ENCODE measurements around the gene DTYMK. TPM values are rescaled to one million over a fixed set of nuclear protein-coding genes. Genes with fewer than 3 reads are reported as not detected.

The DTYMK gene
- total and polyA plus RNA-seq, 10 of the 15 experiments (the other 5 are each of a cell fraction or from before 2014, with no cell fraction given): 7.0 to 220 (median 59.3) TPM

GRCh38 chr2:241680827-241681599 is 5.6 kb downstream of the DTYMK start:
- H3K4me1 ChIP-seq (ENCODE audit: control insufficient read depth, insufficient read depth, low read length): no peaks in the 10 kb centered on the region
- H3K4me2 ChIP-seq (ENCODE audit: control insufficient read depth, insufficient read depth): no peak overlapping the region
- ChIA-PET POLR2A (no interaction called here), SMC1A (ENCODE audit: uncharacterized antibody, unreplicated experiment) (interaction anchor here (1.1 kb wide), 1 partner anchor 22 kb away, joined by 3 read pairs; no protein-coding TSS in a partner anchor), RAD21 (ENCODE audit: unreplicated experiment) (no interaction called here), CTCF (no interaction called here)
- no TSS peak for BruUV-seq (replicated peaks)
- H3K36me3 ChIP-seq (ENCODE audit: control insufficient read depth in 2 of 2, insufficient read depth in 2 of 2, low read length in 1 of 2): peaks cover 15% of the 10 kb centered on the region in 2 experiments; a peak in 3 of 4 replicates
- H3K27me3 ChIP-seq (replicated peaks in 1 of 2; ENCODE audit: control insufficient read depth in 2 of 2, insufficient read depth in 2 of 2, low read length in 1 of 2): no peaks in the 10 kb centered on the region
- intact Hi-C loops (cut with micrococcal nuclease; ENCODE audit: unreplicated experiment): no loop called here
- ATAC-seq (no peak), FAIRE-seq (no peak), DNase-seq (ENCODE audit: low read depth, low spot score) (no peak)
- no peak overlapping the region for H3K4me3 ChIP-seq
- H3K79me2 ChIP-seq (ENCODE audit: control insufficient read depth, insufficient read depth, low read length): peaks cover 9% of the 10 kb centered on the region
- in situ Hi-C loops (cut with MboI): no loop called here
- H2AFZ ChIP-seq (ENCODE audit: control insufficient read depth, low read depth, low read length): no peak overlapping the region
- WGBS (ENCODE audit: insufficient coverage, insufficient replicate concordance, low lambda C conversion rate, missing lambda C conversion rate): 95% methylated on average over 14 of the region's 14 CpGs
- no peak for TF ChIP-seq YBX1 (IDR thresholded peaks at IDR 0.05)
- TF ChIP-seq GABPA (IDR thresholded peaks at IDR 0.05; ENCODE audit: low read depth): no peak
- no peak for TF ChIP-seq BRCA1 (IDR thresholded peaks at IDR 0.05; ENCODE audit: low read depth, low read length)
- H4K20me1 ChIP-seq (ENCODE audit: control insufficient read depth, insufficient read depth): no peaks in the 10 kb centered on the region
- no peaks in the 10 kb centered on the region for H3K9me3 ChIP-seq (replicated peaks; ENCODE audit: control insufficient read depth, insufficient read depth, low read length)
- H3K27ac ChIP-seq (ENCODE audit: control insufficient read depth, insufficient read depth): no peak overlapping the region
- H3K9ac ChIP-seq (ENCODE audit: control insufficient read depth, insufficient read depth, low read length): no peak overlapping the region

- no peak for FAIRE-seq
- intact Hi-C loops (cut with micrococcal nuclease; ENCODE audit: unreplicated experiment) (no loop called here), in situ Hi-C loops (cut with MboI) (no loop called here)
- CTCF ChIA-PET: no interaction called here
- Histone ChIP-seq H4K20me1 (ENCODE audit: control insufficient read depth, insufficient read depth) (no peaks in the 10 kb centered on the region), H3K4me3 (no peak overlapping the region), H3K27me3 (replicated peaks in 1 of 2; ENCODE audit: control insufficient read depth in 2 of 2, insufficient read depth in 2 of 2, low read length in 1 of 2) (no peaks in the 10 kb centered on the region), H2AFZ (ENCODE audit: control insufficient read depth, low read depth, low read length) (no peak overlapping the region), H3K27ac (ENCODE audit: control insufficient read depth, insufficient read depth) (no peak overlapping the region), H3K36me3 (ENCODE audit: control insufficient read depth in 2 of 2, insufficient read depth in 2 of 2, low read length in 1 of 2) (peaks cover 15% of the 10 kb centered on the region in 2 experiments; a peak in 3 of 4 replicates), H3K9ac (ENCODE audit: control insufficient read depth, insufficient read depth, low read length) (no peak overlapping the region), H3K9me3 (replicated peaks; ENCODE audit: control insufficient read depth, insufficient read depth, low read length) (no peaks in the 10 kb centered on the region), H3K4me1 (ENCODE audit: control insufficient read depth, insufficient read depth, low read length) (no peaks in the 10 kb centered on the region), H3K79me2 (ENCODE audit: control insufficient read depth, insufficient read depth, low read length) (peaks cover 1% of the 10 kb centered on the region; the same call in 1 of the 2 replicates), H3K4me2 (ENCODE audit: control insufficient read depth, insufficient read depth) (no peak overlapping the region)
- RAD21 ChIA-PET (ENCODE audit: unreplicated experiment): no interaction called here
- SMC1A ChIA-PET (ENCODE audit: uncharacterized antibody, unreplicated experiment): interaction anchor here (0.6 to 1.4 kb wide), 3 partner anchors 12 to 21 kb away, joined by 3 read pairs; no protein-coding TSS in a partner anchor
- POLR2A ChIA-PET: no interaction called here
- BruUV-seq (replicated peaks): no TSS peak
- ATAC-seq: no peak
- WGBS (ENCODE audit: insufficient coverage, insufficient replicate concordance, low lambda C conversion rate, missing lambda C conversion rate): 100% methylated on average over 12 of the region's 12 CpGs
- DNase-seq (ENCODE audit: low read depth, low spot score): no peak
- TF ChIP-seq CTCF (IDR thresholded peaks at IDR 0.05 in 2 of 3, conservative IDR thresholded peaks at IDR 0.05 in 1 of 3; ENCODE audit: control insufficient read depth in 2 of 3, extremely low read depth in 1 of 3, insufficient read depth in 1 of 3, low read depth in 3 of 3, low read length in 3 of 3) (no peak), ETV6 (conservative IDR thresholded peaks at IDR 0.05 in 1 of 2, IDR thresholded peaks at IDR 0.05 in 1 of 2; ENCODE audit: borderline replicate concordance in 1 of 2, low read depth in 1 of 2) (no peak), PRDM15 (CRISPR knock-in tag; IDR thresholded peaks at IDR 0.05) (no peak), PKNOX1 (IDR thresholded peaks at IDR 0.05) (no peak)
Measured at GRCh38 chr2:241680044-241680443, 6.6 kb downstream of the DTYMK start.

All from GM12878 (cell line).